ENCODE results near the gene FHIT. TPM values are rescaled to one million over a fixed set of nuclear protein-coding genes. Genes with fewer than 3 reads are reported as not detected.

Gene FHIT
- total RNA-seq, 2 experiments from 2014 or later = 7.6 to 7.9 TPM

DNA sequence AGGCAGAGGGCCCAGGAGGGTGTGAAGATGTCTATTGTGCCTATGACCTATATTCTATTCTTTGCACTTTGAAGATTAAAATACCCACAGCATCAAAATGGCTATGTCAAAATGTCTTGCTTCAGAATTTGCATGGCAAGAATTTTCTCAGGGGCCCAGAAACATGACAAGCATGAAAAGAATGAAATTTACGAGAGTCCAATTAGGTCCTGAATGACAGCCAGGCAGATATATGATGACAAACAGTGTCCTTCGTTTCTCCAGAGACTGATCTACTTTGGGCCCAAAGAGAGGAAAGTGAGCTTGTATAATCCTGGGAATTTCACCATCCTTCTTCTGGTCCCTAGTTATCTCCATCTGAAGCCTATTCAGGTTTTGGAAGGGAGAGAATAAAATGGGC, 609.9 kb downstream of the FHIT start:
- Mint-ChIP-seq H3K27ac (no peak overlapping the region), H3K4me3 (no peak overlapping the region), H3K36me3 (ENCODE audit: low read depth) (no peaks in the 10 kb centered on the region), H3K9me3 (peaks cover 1% of the 10 kb centered on the region), H3K4me1 (ENCODE audit: low read depth) (no peaks in the 10 kb centered on the region), H3K27me3 (no peaks in the 10 kb centered on the region)
- TF ChIP-seq, protein P1, sequence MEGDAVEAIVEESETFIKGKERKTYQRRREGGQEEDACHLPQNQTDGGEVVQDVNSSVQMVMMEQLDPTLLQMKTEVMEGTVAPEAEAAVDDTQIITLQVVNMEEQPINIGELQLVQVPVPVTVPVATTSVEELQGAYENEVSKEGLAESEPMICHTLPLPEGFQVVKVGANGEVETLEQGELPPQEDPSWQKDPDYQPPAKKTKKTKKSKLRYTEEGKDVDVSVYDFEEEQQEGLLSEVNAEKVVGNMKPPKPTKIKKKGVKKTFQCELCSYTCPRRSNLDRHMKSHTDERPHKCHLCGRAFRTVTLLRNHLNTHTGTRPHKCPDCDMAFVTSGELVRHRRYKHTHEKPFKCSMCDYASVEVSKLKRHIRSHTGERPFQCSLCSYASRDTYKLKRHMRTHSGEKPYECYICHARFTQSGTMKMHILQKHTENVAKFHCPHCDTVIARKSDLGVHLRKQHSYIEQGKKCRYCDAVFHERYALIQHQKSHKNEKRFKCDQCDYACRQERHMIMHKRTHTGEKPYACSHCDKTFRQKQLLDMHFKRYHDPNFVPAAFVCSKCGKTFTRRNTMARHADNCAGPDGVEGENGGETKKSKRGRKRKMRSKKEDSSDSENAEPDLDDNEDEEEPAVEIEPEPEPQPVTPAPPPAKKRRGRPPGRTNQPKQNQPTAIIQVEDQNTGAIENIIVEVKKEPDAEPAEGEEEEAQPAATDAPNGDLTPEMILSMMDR (IDR thresholded peaks at IDR 0.05) = no peak
- no peak for ATAC-seq
- CTCF ChIA-PET = no interaction called here
- POLR2A ChIA-PET = no interaction called here
- DNase-seq = no peak
- intact Hi-C loops (cut with micrococcal nuclease) = no loop called here

DNA sequence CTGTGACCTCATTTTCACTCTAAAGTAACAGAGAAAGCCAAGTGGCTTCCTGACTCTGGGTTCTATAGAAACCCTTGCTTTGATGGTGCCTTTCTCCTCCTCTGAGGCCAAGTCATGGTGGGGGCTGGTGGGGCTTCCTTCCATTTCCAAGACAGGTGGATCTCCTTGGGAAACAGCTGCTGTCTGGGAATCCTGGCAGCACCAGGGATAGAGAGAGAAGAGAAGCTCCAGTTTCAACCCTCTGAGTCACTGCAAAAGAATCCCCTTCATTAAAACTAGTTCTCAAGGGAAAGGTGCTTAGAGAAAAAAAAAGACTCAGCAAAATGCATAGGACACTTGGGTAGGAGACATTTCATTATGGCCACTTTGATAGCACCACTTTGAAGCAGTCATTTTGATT, 614.4 kb downstream of the FHIT start:
- ChIA-PET CTCF (no interaction called here), POLR2A (no interaction called here)
- ATAC-seq = no peak
- intact Hi-C loops (cut with micrococcal nuclease) = no loop called here
- Mint-ChIP-seq H3K4me1 (ENCODE audit: low read depth) (no peaks in the 10 kb centered on the region), H3K9me3 (peaks cover 1% of the 10 kb centered on the region), H3K27me3 (no peaks in the 10 kb centered on the region), H3K36me3 (ENCODE audit: low read depth) (no peaks in the 10 kb centered on the region), H3K4me3 (no peak overlapping the region), H3K27ac (no peak overlapping the region)
- no peak for DNase-seq
- TF ChIP-seq, protein P1 (IDR thresholded peaks at IDR 0.05) = no peak

DNA sequence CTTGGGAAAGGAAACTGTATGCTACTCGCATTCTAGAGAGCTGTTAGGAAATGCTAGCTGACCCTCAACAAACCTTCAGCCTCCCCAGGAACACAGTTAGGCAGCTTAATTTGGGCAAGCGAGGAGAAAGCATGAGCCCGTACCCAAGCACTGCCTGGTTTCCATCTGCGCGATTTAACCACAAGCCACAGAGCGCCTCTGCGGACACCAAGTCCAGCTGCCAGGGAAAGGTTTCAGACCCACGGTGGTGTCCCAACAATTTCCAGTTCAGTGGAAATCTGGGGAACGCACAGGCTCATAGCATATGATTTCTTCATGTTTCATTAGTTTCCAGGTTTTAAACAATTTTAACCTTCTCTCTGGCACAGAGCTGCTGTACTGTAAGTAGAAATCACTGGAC, 617.6 kb downstream of the FHIT start:
- Mint-ChIP-seq H3K9me3 (peaks cover 1% of the 10 kb centered on the region), H3K4me3 (no peak overlapping the region), H3K27me3 (no peaks in the 10 kb centered on the region), H3K36me3 (ENCODE audit: low read depth) (no peaks in the 10 kb centered on the region), H3K27ac (no peak overlapping the region), H3K4me1 (ENCODE audit: low read depth) (no peaks in the 10 kb centered on the region)
- POLR2A ChIA-PET = no interaction called here
- CTCF ChIA-PET = no interaction called here
- DNase-seq (no peak), ATAC-seq (no peak)
- intact Hi-C loops (cut with micrococcal nuclease) = no loop called here
- TF ChIP-seq, protein P1 (IDR thresholded peaks at IDR 0.05) = no peak

DNA sequence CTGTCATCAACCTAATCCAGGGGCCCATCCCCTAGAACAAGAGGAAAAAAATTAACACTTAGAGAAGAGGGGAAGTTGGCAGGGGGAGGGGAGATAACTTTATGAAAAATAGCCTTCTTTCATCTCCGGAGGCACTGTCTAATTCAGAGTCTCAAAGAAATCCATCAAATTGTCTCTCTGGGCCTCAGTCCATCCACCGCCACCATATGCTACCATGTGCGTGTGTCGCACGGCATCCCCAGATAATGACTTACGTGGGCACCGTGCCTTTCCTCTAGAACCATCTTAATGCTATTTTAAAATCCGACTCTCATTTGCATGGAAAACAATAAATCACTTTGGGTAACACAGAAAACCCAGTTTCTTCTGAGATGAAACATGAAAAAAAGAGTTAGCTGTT, 619.7 kb downstream of the FHIT start:
- Mint-ChIP-seq H3K27me3 (no peaks in the 10 kb centered on the region), H3K4me3 (no peak overlapping the region), H3K4me1 (ENCODE audit: low read depth) (no peaks in the 10 kb centered on the region), H3K27ac (no peak overlapping the region), H3K9me3 (no peaks in the 10 kb centered on the region), H3K36me3 (ENCODE audit: low read depth) (no peaks in the 10 kb centered on the region)
- intact Hi-C loops (cut with micrococcal nuclease) = no loop called here
- ChIA-PET POLR2A (no interaction called here), CTCF (no interaction called here)
- TF ChIP-seq, protein P1 (IDR thresholded peaks at IDR 0.05) = no peak
- ATAC-seq (no peak), DNase-seq (no peak)

DNA sequence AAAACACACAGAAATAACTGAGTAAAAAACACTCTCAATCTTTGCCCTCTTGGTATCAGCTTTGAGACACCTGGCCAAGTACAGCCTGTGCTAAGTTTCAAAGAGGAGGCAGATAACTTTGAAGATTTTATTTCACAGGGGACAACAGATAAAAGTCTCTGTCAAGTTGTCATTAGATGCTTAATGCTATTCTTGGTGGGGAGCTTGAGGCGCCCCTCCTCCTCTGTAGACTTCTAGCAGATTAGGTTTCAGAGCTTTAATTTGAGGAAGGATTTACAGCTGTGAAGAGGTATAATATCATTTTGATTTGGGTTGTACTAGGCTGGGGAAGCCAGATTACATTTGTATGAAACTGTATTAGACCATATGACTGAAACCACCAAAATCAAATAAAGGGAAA, 620.3 kb downstream of the FHIT start:
- TF ChIP-seq, protein P1 (IDR thresholded peaks at IDR 0.05) = no peak
- H3K27ac Mint-ChIP-seq = no peak overlapping the region
- ChIA-PET CTCF (no interaction called here), POLR2A (no interaction called here)
- no peak overlapping the region for H3K4me3 Mint-ChIP-seq
- intact Hi-C loops (cut with micrococcal nuclease) = no loop called here
- no peaks in the 10 kb centered on the region for H3K27me3 Mint-ChIP-seq
- no peak for DNase-seq
- no peaks in the 10 kb centered on the region for H3K36me3 Mint-ChIP-seq (ENCODE audit: low read depth)
- H3K9me3 Mint-ChIP-seq = no peaks in the 10 kb centered on the region
- no peaks in the 10 kb centered on the region for H3K4me1 Mint-ChIP-seq (ENCODE audit: low read depth)
- no peak for ATAC-seq

Data from activated CD8-positive, alpha-beta T cell treated with anti-CD3 and anti-CD28 coated beads for 36 hours (primary cell).